WTC11 (cell line): ENCODE measurements around the gene CSNK1G3.

ENCODE experiments used
- ATF2 ChIP-seq: sonication (generic); formaldehyde crosslinking; IDR thresholded peaks from 2 replicates; pipeline ENCODE4 v1.8.1; 2022; ENCODE audit warnings: low read depth, missing genetic modification reagents, borderline replicate concordance
- ELF4 ChIP-seq: sonication (generic); formaldehyde crosslinking; IDR thresholded peaks from 2 replicates; pipeline ENCODE4 v1.8.1; 2022; ENCODE audit warnings: low read depth, mild to moderate bottlenecking, moderate library complexity, missing genetic modification reagents
- HMGXB4 ChIP-seq: sonication (generic); formaldehyde crosslinking; IDR thresholded peaks from 2 replicates; pipeline ENCODE4 v1.8.1; 2023; ENCODE audit warnings: mild to moderate bottlenecking, moderate library complexity, missing genetic modification reagents
- IRF1 ChIP-seq: sonication (generic); formaldehyde crosslinking; IDR thresholded peaks from 2 replicates; pipeline ENCODE4 v1.8.0; 2023; ENCODE audit warnings: missing genetic modification reagents
- NR3C1 ChIP-seq: sonication (generic); formaldehyde crosslinking; conservative IDR thresholded peaks from 2 replicates; pipeline ENCODE4 v1.8.1; 2023; ENCODE audit warnings: low read depth, mild to moderate bottlenecking, missing genetic modification reagents
- TEAD1 ChIP-seq: sonication (generic); formaldehyde crosslinking; IDR thresholded peaks from 2 replicates; pipeline ENCODE4 v1.8.0; 2022; ENCODE audit warnings: mild to moderate bottlenecking, missing genetic modification reagents
- TF ChIP-seq, protein P1 (sequence below): fragments of 200-600 bp; IDR thresholded peaks from 2 replicates; pipeline ENCODE4 v1.8.0; 2022; ENCODE audit warnings: antibody characterized with exemption
- TF ChIP-seq, protein P2 (sequence below): sonication (generic); formaldehyde crosslinking; IDR thresholded peaks from 2 replicates; pipeline ENCODE4 v1.8.0; 2022; ENCODE audit warnings: mild to moderate bottlenecking, missing genetic modification reagents
- TF ChIP-seq, protein P3 (sequence below): sonication (generic); formaldehyde crosslinking; IDR thresholded peaks from 2 replicates; pipeline ENCODE4 v1.8.1; 2022; ENCODE audit warnings: mild to moderate bottlenecking, missing genetic modification reagents, moderate library complexity, borderline replicate concordance
- TF ChIP-seq, protein P4 (sequence below): sonication (generic); formaldehyde crosslinking; IDR thresholded peaks from 2 replicates; pipeline ENCODE4 v1.8.1; 2023; ENCODE audit warnings: mild to moderate bottlenecking, missing genetic modification reagents, moderate library complexity
- TF ChIP-seq, protein P5 (sequence below): sonication (generic); formaldehyde crosslinking; IDR thresholded peaks from 2 replicates; pipeline ENCODE4 v1.8.0; 2022; ENCODE audit warnings: mild to moderate bottlenecking, missing genetic modification reagents

- TF ChIP-seq, protein P1, sequence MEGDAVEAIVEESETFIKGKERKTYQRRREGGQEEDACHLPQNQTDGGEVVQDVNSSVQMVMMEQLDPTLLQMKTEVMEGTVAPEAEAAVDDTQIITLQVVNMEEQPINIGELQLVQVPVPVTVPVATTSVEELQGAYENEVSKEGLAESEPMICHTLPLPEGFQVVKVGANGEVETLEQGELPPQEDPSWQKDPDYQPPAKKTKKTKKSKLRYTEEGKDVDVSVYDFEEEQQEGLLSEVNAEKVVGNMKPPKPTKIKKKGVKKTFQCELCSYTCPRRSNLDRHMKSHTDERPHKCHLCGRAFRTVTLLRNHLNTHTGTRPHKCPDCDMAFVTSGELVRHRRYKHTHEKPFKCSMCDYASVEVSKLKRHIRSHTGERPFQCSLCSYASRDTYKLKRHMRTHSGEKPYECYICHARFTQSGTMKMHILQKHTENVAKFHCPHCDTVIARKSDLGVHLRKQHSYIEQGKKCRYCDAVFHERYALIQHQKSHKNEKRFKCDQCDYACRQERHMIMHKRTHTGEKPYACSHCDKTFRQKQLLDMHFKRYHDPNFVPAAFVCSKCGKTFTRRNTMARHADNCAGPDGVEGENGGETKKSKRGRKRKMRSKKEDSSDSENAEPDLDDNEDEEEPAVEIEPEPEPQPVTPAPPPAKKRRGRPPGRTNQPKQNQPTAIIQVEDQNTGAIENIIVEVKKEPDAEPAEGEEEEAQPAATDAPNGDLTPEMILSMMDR, result no peak
- TF ChIP-seq NR3C1 (CRISPR knock-in tag), result no peak
- TF ChIP-seq, protein P2, sequence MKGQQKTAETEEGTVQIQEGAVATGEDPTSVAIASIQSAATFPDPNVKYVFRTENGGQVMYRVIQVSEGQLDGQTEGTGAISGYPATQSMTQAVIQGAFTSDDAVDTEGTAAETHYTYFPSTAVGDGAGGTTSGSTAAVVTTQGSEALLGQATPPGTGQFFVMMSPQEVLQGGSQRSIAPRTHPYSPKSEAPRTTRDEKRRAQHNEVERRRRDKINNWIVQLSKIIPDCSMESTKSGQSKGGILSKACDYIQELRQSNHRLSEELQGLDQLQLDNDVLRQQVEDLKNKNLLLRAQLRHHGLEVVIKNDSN (CRISPR knock-in tag), result no peak
- TF ChIP-seq, protein P3, sequence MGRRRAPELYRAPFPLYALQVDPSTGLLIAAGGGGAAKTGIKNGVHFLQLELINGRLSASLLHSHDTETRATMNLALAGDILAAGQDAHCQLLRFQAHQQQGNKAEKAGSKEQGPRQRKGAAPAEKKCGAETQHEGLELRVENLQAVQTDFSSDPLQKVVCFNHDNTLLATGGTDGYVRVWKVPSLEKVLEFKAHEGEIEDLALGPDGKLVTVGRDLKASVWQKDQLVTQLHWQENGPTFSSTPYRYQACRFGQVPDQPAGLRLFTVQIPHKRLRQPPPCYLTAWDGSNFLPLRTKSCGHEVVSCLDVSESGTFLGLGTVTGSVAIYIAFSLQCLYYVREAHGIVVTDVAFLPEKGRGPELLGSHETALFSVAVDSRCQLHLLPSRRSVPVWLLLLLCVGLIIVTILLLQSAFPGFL (CRISPR knock-in tag), result no peak
- TF ChIP-seq, protein P4, sequence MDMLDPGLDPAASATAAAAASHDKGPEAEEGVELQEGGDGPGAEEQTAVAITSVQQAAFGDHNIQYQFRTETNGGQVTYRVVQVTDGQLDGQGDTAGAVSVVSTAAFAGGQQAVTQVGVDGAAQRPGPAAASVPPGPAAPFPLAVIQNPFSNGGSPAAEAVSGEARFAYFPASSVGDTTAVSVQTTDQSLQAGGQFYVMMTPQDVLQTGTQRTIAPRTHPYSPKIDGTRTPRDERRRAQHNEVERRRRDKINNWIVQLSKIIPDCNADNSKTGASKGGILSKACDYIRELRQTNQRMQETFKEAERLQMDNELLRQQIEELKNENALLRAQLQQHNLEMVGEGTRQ (CRISPR knock-in tag), result no peak
- no peak for TF ChIP-seq ATF2 (CRISPR knock-in tag)
- no peak for TF ChIP-seq HMGXB4 (CRISPR knock-in tag)
- no peak for TF ChIP-seq ELF4 (CRISPR knock-in tag)
- no peak for TF ChIP-seq IRF1 (CRISPR knock-in tag)
- TF ChIP-seq, protein P5, sequence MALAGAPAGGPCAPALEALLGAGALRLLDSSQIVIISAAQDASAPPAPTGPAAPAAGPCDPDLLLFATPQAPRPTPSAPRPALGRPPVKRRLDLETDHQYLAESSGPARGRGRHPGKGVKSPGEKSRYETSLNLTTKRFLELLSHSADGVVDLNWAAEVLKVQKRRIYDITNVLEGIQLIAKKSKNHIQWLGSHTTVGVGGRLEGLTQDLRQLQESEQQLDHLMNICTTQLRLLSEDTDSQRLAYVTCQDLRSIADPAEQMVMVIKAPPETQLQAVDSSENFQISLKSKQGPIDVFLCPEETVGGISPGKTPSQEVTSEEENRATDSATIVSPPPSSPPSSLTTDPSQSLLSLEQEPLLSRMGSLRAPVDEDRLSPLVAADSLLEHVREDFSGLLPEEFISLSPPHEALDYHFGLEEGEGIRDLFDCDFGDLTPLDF (CRISPR knock-in tag), result no peak
- no peak for TF ChIP-seq TEAD1 (CRISPR knock-in tag)
Measured at GRCh38 chr5:123490974-123491373, 21.0 kb upstream of the CSNK1G3 start.
